K562 (cell line): ENCODE results near the gene RALGPS1. TPM values are rescaled to one million over a fixed set of nuclear protein-coding genes. Genes with fewer than 3 reads are reported as not detected.

Experiments
- BACH1 ChIP-seq: fragments of 200-800 bp; sonication (Bioruptor generic); IDR thresholded peaks from 2 replicates; pipeline ENCODE4 v1.6.1; 2016; ENCODE audit warnings: missing genetic modification characterization, missing compliant biosample characterization
- BRD9 ChIP-seq: fragments of 450-650 bp; IDR thresholded peaks from 2 replicates; pipeline ENCODE4 v1.6.1; 2018; ENCODE audit warnings: low read depth; ENCODE audit not compliant: partially characterized antibody
- DIDO1 ChIP-seq: fragments of 450-650 bp; IDR thresholded peaks from 2 replicates; pipeline ENCODE4 v1.6.1; 2016; ENCODE audit warnings: low read depth, missing biosample characterization, missing genetic modification characterization
- DPF2 ChIP-seq: fragments of 450-650 bp; IDR thresholded peaks from 2 replicates; pipeline ENCODE4 v1.6.1; 2016
- EGR1 ChIP-seq: fragments of 450-650 bp; conservative IDR thresholded peaks from 2 replicates; pipeline ENCODE4 v1.6.1; 2017; ENCODE audit warnings: mild to moderate bottlenecking
- ESRRB ChIP-seq: fragments of 250-450 bp; sonication (Bioruptor Pico); IDR thresholded peaks from 2 replicates; pipeline ENCODE4 v1.5.0; 2020; ENCODE audit warnings: mild to moderate bottlenecking, moderate library complexity, borderline replicate concordance
- FOSL1 ChIP-seq: fragments of 200-800 bp; sonication (Bioruptor generic); conservative IDR thresholded peaks from 2 replicates; pipeline ENCODE4 v1.6.1; 2016; ENCODE audit warnings: missing genetic modification characterization, missing compliant biosample characterization
- FOXK1 ChIP-seq: sonication (generic); formaldehyde crosslinking; IDR thresholded peaks from 2 replicates; pipeline ENCODE4 v1.8.0; 2022; ENCODE audit warnings: missing genetic modification reagents, mild to moderate bottlenecking, borderline replicate concordance
- GATAD2B ChIP-seq: fragments of 450-650 bp; IDR thresholded peaks from 2 replicates; pipeline ENCODE4 v1.6.1; 2017; ENCODE audit warnings: mild to moderate bottlenecking, borderline replicate concordance
- HDAC8 ChIP-seq: fragments of 450-650 bp; IDR thresholded peaks from 2 replicates; pipeline ENCODE4 v1.6.1; 2016; ENCODE audit warnings: mild to moderate bottlenecking, missing genetic modification characterization, moderate library complexity, missing compliant biosample characterization
- MAFF ChIP-seq: IDR thresholded peaks from 2 replicates; pipeline ENCODE4 v1.6.1; 2012; ENCODE audit warnings: low read length, improper control_type of control experiment
- PBX2 ChIP-seq, 2 experiments: IDR thresholded peaks in 1 of 2; conservative IDR thresholded peaks in 1 of 2; 2 replicates each; pipeline ENCODE4 v1.6.1; 2016; ENCODE audit warnings: low read depth in 2 of 2, mild to moderate bottlenecking in 1 of 2, missing compliant biosample characterization in 1 of 2, missing genetic modification characterization in 1 of 2, moderate library complexity in 1 of 2
- PRPF4 ChIP-seq: fragments of 200-400 bp; formaldehyde crosslinking; IDR thresholded peaks from one replicate; pipeline ENCODE4 v1.6.1; 2017; ENCODE audit warnings: low read length, low read depth, mild to moderate bottlenecking; ENCODE audit not compliant: insufficient read depth, poor library complexity, severe bottlenecking
- RB1 ChIP-seq: fragments of 450-650 bp; IDR thresholded peaks from 2 replicates; pipeline ENCODE4 v1.6.1; 2017; ENCODE audit warnings: low read depth, mild to moderate bottlenecking
- RBM34 ChIP-seq: fragments of 200-400 bp; formaldehyde crosslinking; IDR thresholded peaks from 2 replicates; pipeline ENCODE4 v1.6.1; 2018; ENCODE audit warnings: low read length, borderline replicate concordance; ENCODE audit not compliant: insufficient read depth
- SMARCA5 ChIP-seq: fragments of 450-650 bp; IDR thresholded peaks from 2 replicates; pipeline ENCODE4 v1.6.1; 2016
- SMARCE1 ChIP-seq: fragments of 450-650 bp; IDR thresholded peaks from 2 replicates; pipeline ENCODE4 v1.7.1; 2016; ENCODE audit warnings: mild to moderate bottlenecking
- SREBF1 ChIP-seq: fragments of 150-350 bp; IDR thresholded peaks from 2 replicates; pipeline ENCODE4 v1.6.1; 2014; ENCODE audit warnings: antibody characterized with exemption, low read depth, low read length, borderline replicate concordance
- SRSF9 ChIP-seq: fragments of 200-400 bp; formaldehyde crosslinking; IDR thresholded peaks from 2 replicates; pipeline ENCODE4 v1.6.1; 2017; ENCODE audit warnings: low read depth, low read length, borderline replicate concordance
- ZBED1 ChIP-seq: IDR thresholded peaks from 2 replicates; pipeline ENCODE4 v1.6.1; 2014
- ZNF146 ChIP-seq: IDR thresholded peaks from one replicate; pipeline ENCODE4 v1.6.1; 2018; ENCODE audit warnings: missing compliant biosample characterization; ENCODE audit not compliant: unreplicated experiment
- ZNF23 ChIP-seq: fragments of 250-450 bp; sonication (Bioruptor Pico); IDR thresholded peaks from 2 replicates; pipeline ENCODE4 v1.4.0; 2020; ENCODE audit warnings: mild to moderate bottlenecking
- ZNF324 ChIP-seq: fragments of 250-450 bp; sonication (Bioruptor Pico); IDR thresholded peaks from 2 replicates; pipeline ENCODE4 v1.4.0; 2020; ENCODE audit warnings: mild to moderate bottlenecking
- ZNF431 ChIP-seq: sonication (generic); formaldehyde crosslinking; IDR thresholded peaks from 2 replicates; pipeline ENCODE4 v1.8.0; 2022; ENCODE audit warnings: mild to moderate bottlenecking, missing genetic modification reagents
- ZNF444 ChIP-seq: fragments of 250-450 bp; sonication (Bioruptor Pico); IDR thresholded peaks from 2 replicates; pipeline ENCODE4 v1.4.0; 2020; ENCODE audit warnings: mild to moderate bottlenecking, moderate library complexity
- ZNF551 ChIP-seq: fragments of 250-450 bp; sonication (Bioruptor Pico); IDR thresholded peaks from 2 replicates; pipeline ENCODE4 v1.5.0; 2021; ENCODE audit warnings: mild to moderate bottlenecking, moderate library complexity
- ZNF695 ChIP-seq: fragments of 450-650 bp; formaldehyde crosslinking; IDR thresholded peaks from 2 replicates; pipeline ENCODE4 v1.4.0; 2020; ENCODE audit warnings: mild to moderate bottlenecking, moderate library complexity
- polyA plus RNA-seq, 8 experiments: library from polyadenylated mRNA; depleted of rRNA in 4 of 8; stranded (reverse) in 5 of 8; unstranded in 3 of 8; fragments of >200 nt; fragmentation: Nextera tagmentation in 2 of 8; fragmentation: Illumina TruSeq in 1 of 8; extraction: Ambion mirVana in 2 of 8; extraction: Trizol in 1 of 8; gene quantifications; 2 replicates each; pipeline versions ENCODE4 v1.2.1 to v1.2.3, GENCODE V29; 2011 to 2014; ENCODE audit warnings: inconsistent platforms in 1 of 8, missing spikeins in 1 of 8
- total RNA-seq, 7 experiments: library from RNA; depleted of rRNA in 6 of 7; stranded (reverse); fragments of >200 nt in 6 of 7; fragmentation: Illumina TruSeq in 2 of 7; extraction: Trizol in 2 of 7; gene quantifications; 2 replicates each; pipeline versions ENCODE4 v1.2.1 to v1.2.3, GENCODE V29; 2011 to 2021; ENCODE audit warnings: low replicate concordance in 1 of 7

Gene RALGPS1
- total and polyA plus RNA-seq, 9 of the 15 experiments (the other 6 are each of a cell fraction or from before 2014, with no cell fraction given) = 0.04 to 2.6 (median 1.5) TPM

- TF ChIP-seq BACH1 (tag) = no peak
- no peak for TF ChIP-seq GATAD2B
- no peak for TF ChIP-seq PBX2 (CRISPR knock-in tag; IDR thresholded peaks at IDR 0.05; ENCODE audit: low read depth)
- no peak for TF ChIP-seq PBX2 (tag; conservative IDR thresholded peaks at IDR 0.05; ENCODE audit: low read depth)
- TF ChIP-seq ZNF695 (CRISPR knock-in tag) = no peak
- TF ChIP-seq ZNF324 (CRISPR knock-in tag) = no peak
- no peak for TF ChIP-seq SRSF9
- no peak for TF ChIP-seq EGR1
- TF ChIP-seq FOSL1 (tag) = peak; percentile 96
- no peak for TF ChIP-seq RB1
- no peak for TF ChIP-seq ZNF23 (CRISPR knock-in tag)
- no peak for TF ChIP-seq PRPF4
- no peak for TF ChIP-seq ESRRB (CRISPR knock-in tag)
- TF ChIP-seq ZNF444 (CRISPR knock-in tag) = no peak
- TF ChIP-seq FOXK1 (CRISPR knock-in tag) = no peak
- TF ChIP-seq SMARCA5 = no peak
- peak; percentile 62; the same call in 1 of the 2 replicates for TF ChIP-seq SMARCE1
- TF ChIP-seq SREBF1 = no peak
- no peak for TF ChIP-seq DIDO1 (tag)
- TF ChIP-seq ZNF431 = no peak
- no peak for TF ChIP-seq MAFF
- TF ChIP-seq ZNF551 (CRISPR knock-in tag) = no peak
- TF ChIP-seq DPF2 = peak; percentile 74
- no peak for TF ChIP-seq RBM34
- no peak for TF ChIP-seq HDAC8 (tag)
- no peak for TF ChIP-seq ZNF146
- no peak for TF ChIP-seq BRD9
- TF ChIP-seq ZBED1 = no peak
These were observed 252.3 kb downstream of the RALGPS1 start (continued) for GRCh38 chr9:127166651-127167524.
